Trophoblast cell (in vitro differentiated cells and primary cell): ENCODE data around the gene KDM2A.

Source experiments
- DNase-seq, 2 donors: peaks; one replicate each; pipeline ENCODE4 v3.0.0-alpha.2; 2016
- H2AFZ ChIP-seq: 2 replicates; pipeline ENCODE4 v1.6.1; 2013; ENCODE audit warnings: low read length, moderate library complexity, mild to moderate bottlenecking; ENCODE audit not compliant: insufficient read depth, poor library complexity
- H2AK5ac ChIP-seq: 2 replicates; pipeline ENCODE4 v1.6.1; 2013; ENCODE audit warnings: mild to moderate bottlenecking, low read length
- H2BK120ac ChIP-seq: 2 replicates; pipeline ENCODE4 v1.6.1; 2013; ENCODE audit warnings: low read length, mild to moderate bottlenecking, moderate library complexity; ENCODE audit not compliant: insufficient read depth, poor library complexity
- H2BK12ac ChIP-seq: 2 replicates; pipeline ENCODE4 v1.6.1; 2013; ENCODE audit warnings: mild to moderate bottlenecking, low read length, moderate library complexity
- H2BK5ac ChIP-seq: 2 replicates; pipeline ENCODE4 v1.6.1; 2013; ENCODE audit warnings: low read length, low read depth, moderate library complexity, mild to moderate bottlenecking; ENCODE audit not compliant: poor library complexity
- H3K14ac ChIP-seq: 2 replicates; pipeline ENCODE4 v1.6.1; 2013; ENCODE audit warnings: mild to moderate bottlenecking, low read length
- H3K18ac ChIP-seq: 2 replicates; pipeline ENCODE4 v1.6.1; 2013; ENCODE audit warnings: mild to moderate bottlenecking, low read length
- H3K23ac ChIP-seq: 2 replicates; pipeline ENCODE4 v1.6.1; 2013; ENCODE audit warnings: low read length
- H3K27ac ChIP-seq: 2 replicates; pipeline ENCODE4 v1.5.1; 2013; ENCODE audit warnings: low read depth, mild to moderate bottlenecking, inconsistent platforms, low read length, moderate library complexity
- H3K27me3 ChIP-seq: 2 replicates; pipeline ENCODE4 v1.6.1; 2013; ENCODE audit warnings: inconsistent platforms, mild to moderate bottlenecking, low read length, moderate library complexity; ENCODE audit not compliant: insufficient read depth
- H3K36me3 ChIP-seq, 2 experiments: 1 replicate in 1 of 2; 2 replicates in 1 of 2; pipeline ENCODE4 v1.6.1; 2013; ENCODE audit warnings: low read length in 2 of 2, mild to moderate bottlenecking in 2 of 2, moderate library complexity in 1 of 2; ENCODE audit not compliant: insufficient read depth in 2 of 2, control insufficient read depth in 1 of 2
- H3K4ac ChIP-seq: 2 replicates; pipeline ENCODE4 v1.6.1; 2013; ENCODE audit warnings: low read depth, mild to moderate bottlenecking, low read length, moderate library complexity
- H3K4me1 ChIP-seq, 2 experiments: 1 replicate in 1 of 2; 2 replicates in 1 of 2; pipeline ENCODE4 v1.6.1; 2013; ENCODE audit warnings: low read length in 2 of 2, mild to moderate bottlenecking in 2 of 2, moderate library complexity in 1 of 2; ENCODE audit not compliant: insufficient read depth in 2 of 2, control insufficient read depth in 1 of 2
- H3K4me2 ChIP-seq: 2 replicates; pipeline ENCODE4 v1.6.1; 2013; ENCODE audit warnings: inconsistent platforms, mild to moderate bottlenecking, low read length, moderate library complexity
- H3K4me3 ChIP-seq: 2 replicates; pipeline ENCODE4 v1.5.1; 2013; ENCODE audit warnings: mild to moderate bottlenecking, low read depth, low read length, inconsistent platforms
- H3K79me1 ChIP-seq: one replicate; pipeline ENCODE4 v1.6.1; 2013; ENCODE audit warnings: low read length
- H3K79me2 ChIP-seq: 2 replicates; pipeline ENCODE4 v1.6.1; 2013; ENCODE audit warnings: low read length, mild to moderate bottlenecking; ENCODE audit not compliant: control insufficient read depth, insufficient read depth, poor library complexity
- H3K9ac ChIP-seq: 2 replicates; pipeline ENCODE4 v1.6.1; 2013; ENCODE audit warnings: mild to moderate bottlenecking, low read length
- H3K9me3 ChIP-seq: 2 replicates; pipeline ENCODE4 v1.6.1; 2013; ENCODE audit warnings: low read depth, mild to moderate bottlenecking, control low read depth, inconsistent platforms, low read length; ENCODE audit not compliant: insufficient read depth
- H4K12ac ChIP-seq: 2 replicates; pipeline ENCODE4 v1.6.1; 2013; ENCODE audit warnings: low read depth, mild to moderate bottlenecking, low read length, moderate library complexity
- H4K8ac ChIP-seq: 2 replicates; pipeline ENCODE4 v1.6.1; 2013; ENCODE audit warnings: low read depth, mild to moderate bottlenecking, low read length, moderate library complexity
- H4K91ac ChIP-seq: one replicate; pipeline ENCODE4 v1.6.1; 2013; ENCODE audit warnings: low read depth, mild to moderate bottlenecking, low read length, moderate library complexity
- WGBS: extraction: QIAGEN DNeasy Blood & Tissue Kit; methylation state at CpG from one replicate; pipeline ENCODE4 v1.1.7; 2013; ENCODE audit warnings: missing lambda C conversion rate; ENCODE audit not compliant: insufficient read length, insufficient coverage; ENCODE audit errors: extremely low coverage; 5-methylcytosine and 5-hydroxymethylcytosine counted together

KDM2A gene

GRCh38 chr11:67284811-67285540 is 165.9 kb downstream of the KDM2A start:
- H3K9ac ChIP-seq = no peak overlapping the region
- H3K9me3 ChIP-seq = peaks cover 3% of the 10 kb centered on the region
- H3K27me3 ChIP-seq = no peaks in the 10 kb centered on the region
- no peak overlapping the region for H3K4me2 ChIP-seq
- no peak overlapping the region for H3K27ac ChIP-seq
- no peak overlapping the region for H3K4me3 ChIP-seq
- peaks cover 13% of the 10 kb centered on the region for H3K79me1 ChIP-seq
- no peak overlapping the region for H3K4ac ChIP-seq
- no peak overlapping the region for H2BK12ac ChIP-seq
- H3K23ac ChIP-seq = no peak overlapping the region
- WGBS = no CpG with 5 or more reads among the region's 45 CpGs
- peaks cover 8% of the 10 kb centered on the region for H3K79me2 ChIP-seq
- no peak overlapping the region for H2BK5ac ChIP-seq
- H2AK5ac ChIP-seq = no peak overlapping the region
- no peak overlapping the region for H4K8ac ChIP-seq
- no peak overlapping the region for H2BK120ac ChIP-seq
- no peak overlapping the region for H3K14ac ChIP-seq
- H3K18ac ChIP-seq = no peak overlapping the region
- peaks cover 71% of the 10 kb centered on the region in 2 experiments for H3K36me3 ChIP-seq
- H2AFZ ChIP-seq = no peak overlapping the region
- no peak overlapping the region for H4K12ac ChIP-seq
- H3K4me1 ChIP-seq = peaks cover 10 to 13% of the 10 kb centered on the region in 2 experiments
- no peak for DNase-seq
- no peak overlapping the region for H4K91ac ChIP-seq

- Histone ChIP-seq H3K9me3 (peaks cover 3% of the 10 kb centered on the region), H3K23ac (no peak overlapping the region), H2BK12ac (no peak overlapping the region), H2AFZ (no peak overlapping the region), H2BK5ac (no peak overlapping the region), H4K91ac (no peak overlapping the region), H3K4me2 (no peak overlapping the region), H3K27ac (no peak overlapping the region), H4K8ac (no peak overlapping the region), H3K79me1 (peaks cover 13% of the 10 kb centered on the region), H4K12ac (no peak overlapping the region), H3K4me1 (peaks cover 13 to 17% of the 10 kb centered on the region in 2 experiments), H2BK120ac (no peak overlapping the region), H3K14ac (no peak overlapping the region), H3K36me3 (peaks cover 69 to 70% of the 10 kb centered on the region in 2 experiments), H2AK5ac (no peak overlapping the region), H3K18ac (no peak overlapping the region), H3K9ac (no peak overlapping the region), H3K27me3 (no peaks in the 10 kb centered on the region), H3K79me2 (peaks cover 10% of the 10 kb centered on the region), H3K4me3 (no peak overlapping the region), H3K4ac (no peak overlapping the region)
- no peak for DNase-seq
- no CpG with 5 or more reads among the region's 39 CpGs for WGBS
Measured at GRCh38 chr11:67285541-67286498, 166.8 kb downstream of the KDM2A start.

GRCh38 chr11:67286621-67287333 is 167.7 kb downstream of the KDM2A start:
- peaks cover 10% of the 10 kb centered on the region for H3K79me2 ChIP-seq
- no peak overlapping the region for H4K12ac ChIP-seq
- no peak overlapping the region for H2AK5ac ChIP-seq
- H3K4me2 ChIP-seq = no peak overlapping the region
- no peak overlapping the region for H3K4me3 ChIP-seq
- no peak overlapping the region for H3K27ac ChIP-seq
- H3K79me1 ChIP-seq = peaks cover 13% of the 10 kb centered on the region
- H2BK120ac ChIP-seq = no peak overlapping the region
- no peak overlapping the region for H3K4ac ChIP-seq
- no peak overlapping the region for H2BK5ac ChIP-seq
- no peak overlapping the region for H3K14ac ChIP-seq
- peaks cover 67 to 69% of the 10 kb centered on the region in 2 experiments for H3K36me3 ChIP-seq
- peaks cover 13 to 17% of the 10 kb centered on the region in 2 experiments for H3K4me1 ChIP-seq
- DNase-seq = no peak
- no CpG with 5 or more reads among the region's 8 CpGs for WGBS
- no peak overlapping the region for H2BK12ac ChIP-seq
- peaks cover 3% of the 10 kb centered on the region for H3K9me3 ChIP-seq
- no peak overlapping the region for H3K23ac ChIP-seq
- no peak overlapping the region for H3K9ac ChIP-seq
- H3K18ac ChIP-seq = no peak overlapping the region
- no peak overlapping the region for H2AFZ ChIP-seq
- H4K91ac ChIP-seq = no peak overlapping the region
- H3K27me3 ChIP-seq = no peaks in the 10 kb centered on the region
- no peak overlapping the region for H4K8ac ChIP-seq
